Stimulated activated CD4-positive, alpha-beta T cell treated with anti-CD3 and anti-CD28 coated beads, Interleukin-12 subunit alpha, Interleukin-12 subunit beta, amount 100 ng/mL, for 24 hours (primary cell): ENCODE measurements around the gene MLLT10.

Source experiments
- DNase-seq, 2 experiments: peaks; one replicate each; pipeline ENCODE4 v3.0.0-alpha.2; 2020; ENCODE audit warnings: low read depth in 2 of 2

Gene MLLT10

GRCh38 chr10:21732067-21732772 is 198.2 kb downstream of the MLLT10 start:
- peak in 1 of 2 experiments; percentile 15 for DNase-seq

GRCh38 chr10:21733710-21734109 is 199.7 kb downstream of the MLLT10 start:
- DNase-seq, result no peak

- DNase-seq, result no peak
Measured at GRCh38 chr10:21737106-21737505, 203.1 kb downstream of the MLLT10 start.

GRCh38 chr10:21740989-21741388 is 207.0 kb downstream of the MLLT10 start:
- no peak for DNase-seq

- no peak for DNase-seq
Measured at GRCh38 chr10:21742740-21743412, 208.8 kb downstream of the MLLT10 start.

GRCh38 chr10:21744223-21744622 is 210.2 kb downstream of the MLLT10 start:
- DNase-seq, result no peak

- DNase-seq, result no peak
Measured at GRCh38 chr10:21746118-21746517, 212.1 kb downstream of the MLLT10 start.

- DNase-seq, result no peak
Measured at GRCh38 chr10:21747809-21748208, 213.8 kb downstream of the MLLT10 start.

GRCh38 chr10:21749788-21750187 is 215.8 kb downstream of the MLLT10 start:
- DNase-seq, result no peak

GRCh38 chr10:21750424-21750823 is 216.4 kb downstream of the MLLT10 start:
- no peak for DNase-seq

- DNase-seq, result no peak
Measured at GRCh38 chr10:21751341-21752310, 217.6 kb downstream of the MLLT10 start.

- no peak for DNase-seq
Measured at GRCh38 chr10:21753497-21754270, 219.7 kb downstream of the MLLT10 start.

- no peak for DNase-seq
Measured at GRCh38 chr10:21754410-21755011, 220.5 kb downstream of the MLLT10 start.

GRCh38 chr10:21756707-21757106 is 222.7 kb downstream of the MLLT10 start:
- no peak for DNase-seq

- no peak for DNase-seq
Measured at GRCh38 chr10:21757185-21757901, 223.3 kb downstream of the MLLT10 start.

GRCh38 chr10:21758239-21758638 is 224.2 kb downstream of the MLLT10 start:
- DNase-seq, result no peak

GRCh38 chr10:21758696-21759095 is 224.7 kb downstream of the MLLT10 start:
- no peak for DNase-seq

GRCh38 chr10:21759232-21759631 is 225.2 kb downstream of the MLLT10 start:
- DNase-seq, result no peak

GRCh38 chr10:21760332-21760731 is 226.3 kb downstream of the MLLT10 start:
- no peak for DNase-seq

- DNase-seq, result no peak
Measured at GRCh38 chr10:21764466-21765189, 230.6 kb downstream of the MLLT10 start.
